CD14-positive monocyte (primary cell): ENCODE measurements around the gene CTNNA2. TPM values are rescaled to one million over a fixed set of nuclear protein-coding genes. Genes with fewer than 3 reads are reported as not detected.

ENCODE experiments used
- DNase-seq, 3 donors: peaks; one replicate each; pipeline ENCODE4 v3.0.0-alpha.2; 2011 to 2022
- H2AFZ ChIP-seq: 2 replicates; pipeline ENCODE4 v1.6.0; 2012; ENCODE audit warnings: mild to moderate bottlenecking, low read depth, low read length, inconsistent platforms; ENCODE audit not compliant: insufficient read depth, poor library complexity, severe bottlenecking
- H3K27ac ChIP-seq, 2 donors: 1 replicate in 1 of 2; 2 replicates in 1 of 2; pipeline ENCODE4 v1.5.1; 2012 to 2013; ENCODE audit warnings: low read length in 2 of 2, control low read depth in 1 of 2, inconsistent platforms in 1 of 2, low read depth in 1 of 2, mild to moderate bottlenecking in 1 of 2
- H3K27me3 ChIP-seq, 2 donors: one replicate each; pipeline versions ENCODE4 v1.6.0 to v1.6.1; 2011 to 2013; ENCODE audit warnings: low read length in 2 of 2; ENCODE audit not compliant: control insufficient read depth in 2 of 2, insufficient read depth in 2 of 2
- H3K36me3 ChIP-seq, 2 donors: replicated peaks in 1 of 2; 1 replicate in 1 of 2; 2 replicates in 1 of 2; pipeline versions ENCODE4 v1.5.1 to v1.6.1; 2012 to 2013; ENCODE audit warnings: low read length in 2 of 2, control low read depth in 1 of 2, inconsistent platforms in 1 of 2, mild to moderate bottlenecking in 1 of 2; ENCODE audit not compliant: insufficient read depth in 2 of 2, control insufficient read depth in 1 of 2
- H3K4me1 ChIP-seq, 2 donors: 1 replicate in 1 of 2; 2 replicates in 1 of 2; pipeline versions ENCODE4 v1.5.1 to v1.6.1; 2012 to 2013; ENCODE audit warnings: low read length in 2 of 2, control low read depth in 1 of 2, inconsistent platforms in 1 of 2, mild to moderate bottlenecking in 1 of 2, moderate library complexity in 1 of 2; ENCODE audit not compliant: insufficient read depth in 2 of 2, control insufficient read depth in 1 of 2
- H3K4me2 ChIP-seq: replicated peaks from 2 replicates; pipeline ENCODE3; 2012; ENCODE audit warnings: low read length, moderate library complexity, mild to moderate bottlenecking; ENCODE audit not compliant: poor library complexity, severe bottlenecking; ENCODE audit errors: extremely low read depth
- H3K4me3 ChIP-seq, 3 experiments: fragments of 200-600 bp in 1 of 3; sonication (generic) in 1 of 3; replicated peaks in 1 of 3; 1 replicate in 2 of 3; 2 replicates in 1 of 3; pipeline ENCODE4 v1.5.1; 2011 to 2013; ENCODE audit warnings: low read length in 3 of 3, mild to moderate bottlenecking in 3 of 3, control low read depth in 2 of 3, low read depth in 2 of 3, inconsistent platforms in 1 of 3, moderate library complexity in 1 of 3
- H3K79me2 ChIP-seq: 2 replicates; pipeline ENCODE4 v1.6.0; 2012; ENCODE audit warnings: mild to moderate bottlenecking, control low read depth, inconsistent platforms, low read length, moderate library complexity; ENCODE audit not compliant: insufficient read depth
- H3K9ac ChIP-seq: 2 replicates; pipeline ENCODE4 v1.6.0; 2017; ENCODE audit warnings: low read length, mild to moderate bottlenecking; ENCODE audit not compliant: insufficient read depth, poor library complexity, severe bottlenecking
- H3K9me3 ChIP-seq, 2 donors: replicated peaks in 1 of 2; 1 replicate in 1 of 2; 2 replicates in 1 of 2; pipeline versions ENCODE4 v1.5.1 to v1.6.1; 2012 to 2013; ENCODE audit warnings: low read length in 2 of 2, control low read depth in 1 of 2; ENCODE audit not compliant: control insufficient read depth in 1 of 2, insufficient read depth in 1 of 2
- H4K20me1 ChIP-seq: 2 replicates; pipeline ENCODE4 v1.6.0; 2012; ENCODE audit warnings: mild to moderate bottlenecking, low read length, control low read depth, moderate library complexity; ENCODE audit not compliant: insufficient read depth
- H3K27ac Mint-ChIP-seq, 7 donors: one replicate each; pipeline ENCODE4 v1.8.0; 2020; ENCODE audit warnings: mild to moderate bottlenecking in 7 of 7, mixed read lengths in 7 of 7, moderate library complexity in 6 of 7, inconsistent platforms in 2 of 7
- H3K27me3 Mint-ChIP-seq, 3 donors: one replicate each; pipeline ENCODE4 v1.8.0; 2021 to 2022; ENCODE audit warnings: low read depth in 3 of 3, mild to moderate bottlenecking in 3 of 3, mixed read lengths in 3 of 3, moderate library complexity in 3 of 3, inconsistent platforms in 1 of 3
- H3K36me3 Mint-ChIP-seq, 2 donors: one replicate each; pipeline ENCODE4 v1.8.0; 2020; ENCODE audit warnings: mixed read lengths in 2 of 2, inconsistent platforms in 1 of 2, mild to moderate bottlenecking in 1 of 2
- H3K4me1 Mint-ChIP-seq: one replicate; pipeline ENCODE4 v1.8.0; 2020; ENCODE audit warnings: mild to moderate bottlenecking, mixed read lengths
- H3K4me3 Mint-ChIP-seq, 2 donors: one replicate each; pipeline ENCODE4 v1.8.0; 2020; ENCODE audit warnings: mild to moderate bottlenecking in 2 of 2, mixed read lengths in 2 of 2, moderate library complexity in 1 of 2
- H3K9me3 Mint-ChIP-seq, 7 donors: one replicate each; pipeline ENCODE4 v1.8.0; 2020 to 2022; ENCODE audit warnings: mixed read lengths in 7 of 7, mild to moderate bottlenecking in 6 of 7, moderate library complexity in 6 of 7, inconsistent platforms in 2 of 7
- WGBS: methylation state at CpG from one replicate; pipeline ENCODE4 v1.1.5; 2013; ENCODE audit warnings: missing lambda C conversion rate; ENCODE audit not compliant: insufficient coverage; 5-methylcytosine and 5-hydroxymethylcytosine counted together
- intact Hi-C, 2 donors: fragments of 100-400 bp; cut with micrococcal nuclease; formaldehyde crosslinking; loops; one replicate each; pipeline versions ENCODE4 v1.15.0 to v1.15.1; 2023
- polyA plus RNA-seq, 3 donors: library from polyadenylated mRNA; depleted of rRNA in 1 of 3; unstranded in 2 of 3; stranded (reverse) in 1 of 3; fragments of 300-500 nt in 2 of 3; fragments of >200 nt in 1 of 3; fragmentation: Illumina TruSeq in 2 of 3; gene quantifications; 1 replicate in 2 of 3; 2 replicates in 1 of 3; pipeline ENCODE4 v1.2.3, GENCODE V29; 2012 to 2021
- TF ChIP-seq, protein P1 (sequence below): fragments of 200-600 bp; IDR thresholded peaks from one replicate; pipeline ENCODE4 v1.8.0; 2022; ENCODE audit warnings: antibody characterized with exemption, mild to moderate bottlenecking

CTNNA2 gene
- polyA plus RNA-seq, 3 donors, result not detected

DNA sequence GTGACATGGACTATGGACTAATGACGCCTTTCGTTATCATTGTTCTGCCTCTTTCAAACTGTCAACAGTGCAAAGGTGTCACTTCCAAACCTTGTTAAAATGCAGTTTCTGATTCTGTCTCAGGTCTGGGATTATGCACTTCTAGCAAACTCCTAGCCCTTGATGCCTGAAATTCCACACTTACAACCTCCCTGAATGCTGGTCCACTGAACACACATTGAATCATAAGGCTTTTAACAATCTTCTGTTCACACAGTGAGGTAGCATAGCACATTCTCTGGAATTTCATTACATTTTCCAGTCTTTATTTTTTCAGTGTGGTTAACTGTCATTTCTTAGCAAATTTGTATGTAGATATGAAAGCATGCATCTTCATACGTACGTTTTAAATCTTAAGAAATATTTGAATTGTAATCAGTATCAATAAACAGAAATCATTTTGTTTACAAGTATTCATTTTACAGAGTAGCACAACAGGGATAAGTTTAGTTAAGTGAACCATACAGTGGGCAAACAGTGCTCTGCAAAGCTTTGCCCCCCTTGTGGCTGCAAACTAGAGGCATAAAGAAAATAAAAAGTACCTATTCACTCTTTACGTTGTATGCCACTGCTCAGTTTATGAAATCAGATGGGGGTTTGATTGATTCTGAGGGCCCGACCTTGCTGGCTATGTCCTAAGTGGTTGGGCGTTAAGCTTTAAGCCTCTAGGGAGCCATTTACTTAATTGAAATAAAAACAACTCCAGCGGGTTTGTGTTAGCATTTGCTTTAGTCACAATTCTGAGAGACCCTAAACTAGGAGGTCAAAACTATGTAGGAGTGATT lies 540.9 kb downstream of the CTNNA2 start:
- H3K36me3 Mint-ChIP-seq, result no peaks in the 10 kb centered on the region
- Histone ChIP-seq H3K27ac (no peak overlapping the region), H2AFZ (no peak overlapping the region), H3K4me1 (no peaks in the 10 kb centered on the region), H3K9ac (no peak overlapping the region), H3K36me3 (no peaks in the 10 kb centered on the region), H3K9me3 (no peaks in the 10 kb centered on the region), H4K20me1 (no peaks in the 10 kb centered on the region), H3K79me2 (no peaks in the 10 kb centered on the region), H3K4me3 (no peak overlapping the region), H3K27me3 (no peaks in the 10 kb centered on the region), H3K4me2 (no peak overlapping the region)
- DNase-seq, result no peak
- intact Hi-C loops, result no loop called here
- H3K4me3 Mint-ChIP-seq, result no peak overlapping the region
- H3K9me3 Mint-ChIP-seq, result peaks cover 0 to 2% (median 0%) of the 10 kb centered on the region in 7 donors
- peaks cover 0 to 4% (median 0%) of the 10 kb centered on the region in 3 donors for H3K27me3 Mint-ChIP-seq
- 30% methylated on average over 2 of the region's 8 CpGs for WGBS
- no peak overlapping the region for H3K27ac Mint-ChIP-seq
- no peaks in the 10 kb centered on the region for H3K4me1 Mint-ChIP-seq
- TF ChIP-seq, protein P1, sequence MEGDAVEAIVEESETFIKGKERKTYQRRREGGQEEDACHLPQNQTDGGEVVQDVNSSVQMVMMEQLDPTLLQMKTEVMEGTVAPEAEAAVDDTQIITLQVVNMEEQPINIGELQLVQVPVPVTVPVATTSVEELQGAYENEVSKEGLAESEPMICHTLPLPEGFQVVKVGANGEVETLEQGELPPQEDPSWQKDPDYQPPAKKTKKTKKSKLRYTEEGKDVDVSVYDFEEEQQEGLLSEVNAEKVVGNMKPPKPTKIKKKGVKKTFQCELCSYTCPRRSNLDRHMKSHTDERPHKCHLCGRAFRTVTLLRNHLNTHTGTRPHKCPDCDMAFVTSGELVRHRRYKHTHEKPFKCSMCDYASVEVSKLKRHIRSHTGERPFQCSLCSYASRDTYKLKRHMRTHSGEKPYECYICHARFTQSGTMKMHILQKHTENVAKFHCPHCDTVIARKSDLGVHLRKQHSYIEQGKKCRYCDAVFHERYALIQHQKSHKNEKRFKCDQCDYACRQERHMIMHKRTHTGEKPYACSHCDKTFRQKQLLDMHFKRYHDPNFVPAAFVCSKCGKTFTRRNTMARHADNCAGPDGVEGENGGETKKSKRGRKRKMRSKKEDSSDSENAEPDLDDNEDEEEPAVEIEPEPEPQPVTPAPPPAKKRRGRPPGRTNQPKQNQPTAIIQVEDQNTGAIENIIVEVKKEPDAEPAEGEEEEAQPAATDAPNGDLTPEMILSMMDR, result no peak

DNA sequence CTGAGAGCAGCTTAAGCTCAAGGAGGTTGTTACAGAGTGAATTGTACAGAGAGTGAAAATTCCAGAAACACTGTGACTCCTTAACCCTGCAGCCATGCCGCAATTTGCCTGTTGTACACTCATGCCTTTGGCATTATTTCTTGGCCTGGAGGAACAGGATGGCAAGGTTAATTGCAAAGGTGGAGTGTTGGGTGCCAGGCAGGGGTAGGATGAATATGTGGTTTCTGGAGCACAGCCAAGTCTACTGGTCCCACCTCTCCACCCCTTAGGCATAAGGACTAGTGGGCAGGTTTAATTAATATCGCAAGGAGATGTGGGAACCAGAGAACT lies 541.5 kb downstream of the CTNNA2 start:
- no peaks in the 10 kb centered on the region for H3K4me1 ChIP-seq
- Mint-ChIP-seq H3K4me3 (no peak overlapping the region), H3K9me3 (peaks cover 0 to 2% (median 0%) of the 10 kb centered on the region in 7 donors), H3K27me3 (peaks cover 0 to 4% (median 0%) of the 10 kb centered on the region in 3 donors), H3K36me3 (no peaks in the 10 kb centered on the region), H3K4me1 (no peaks in the 10 kb centered on the region), H3K27ac (no peak overlapping the region)
- TF ChIP-seq, protein P1, result no peak
- H3K4me2 ChIP-seq, result no peak overlapping the region
- no peaks in the 10 kb centered on the region for H3K79me2 ChIP-seq
- no peaks in the 10 kb centered on the region for H3K36me3 ChIP-seq
- H3K9me3 ChIP-seq, result no peaks in the 10 kb centered on the region
- no peak overlapping the region for H3K4me3 ChIP-seq
- no peaks in the 10 kb centered on the region for H3K27me3 ChIP-seq
- H3K27ac ChIP-seq, result no peak overlapping the region
- intact Hi-C loops, result no loop called here
- no peak for DNase-seq
- H3K9ac ChIP-seq, result no peak overlapping the region
- H4K20me1 ChIP-seq, result no peaks in the 10 kb centered on the region
- WGBS, result 100% methylated on average over 1 of the region's 2 CpGs
- H2AFZ ChIP-seq, result no peak overlapping the region
